ENCODE results near the gene THADA. TPM values are rescaled to one million over a fixed set of nuclear protein-coding genes. Genes with fewer than 3 reads are reported as not detected.
A peak's percentile ranks its signal among the peaks of the same experiment; 100 is the strongest.

Gene THADA
- total and polyA plus RNA-seq, 3 experiments from 2014 or later = 12.2 to 48.7 (median 45.8) TPM

GRCh38 chr2:43346602-43347567 lies 249.0 kb downstream of the THADA start:
- Mint-ChIP-seq H3K9me3 (no peaks in the 10 kb centered on the region), H3K27ac (peak overlapping the region in 2 of 8 donors; percentile 35 to 56), H3K36me3 (peaks cover 6 to 54% (median 16%) of the 10 kb centered on the region in 3 donors)

GRCh38 chr2:43345872-43346271 lies 250.0 kb downstream of the THADA start:
- Histone ChIP-seq H3K36me3 (ENCODE audit: insufficient read depth, low read length) (no peaks in the 10 kb centered on the region), H3K27ac (ENCODE audit: low read depth, low read length) (no peak overlapping the region), H3K9me3 (ENCODE audit: low read length) (no peaks in the 10 kb centered on the region), H3K4me1 (ENCODE audit: insufficient read depth, low read length) (no peaks in the 10 kb centered on the region), H3K27me3 (ENCODE audit: insufficient read depth, low read length, poor library complexity, severe bottlenecking) (no peaks in the 10 kb centered on the region), H3K4me3 (ENCODE audit: low read length) (no peak overlapping the region)
- peaks cover 6 to 60% (median 19%) of the 10 kb centered on the region in 3 donors for H3K36me3 Mint-ChIP-seq
- no peaks in the 10 kb centered on the region for H3K9me3 Mint-ChIP-seq
- H3K27me3 Mint-ChIP-seq = no peaks in the 10 kb centered on the region
- DNase-seq = no peak
- POLR2A ChIA-PET = no interaction called here
- H3K4me3 Mint-ChIP-seq = no peak overlapping the region
- H3K4me1 Mint-ChIP-seq = peaks cover 0 to 4% (median 0%) of the 10 kb centered on the region in 3 donors
- peak overlapping the region in 1 of 8 donors; percentile 18 for H3K27ac Mint-ChIP-seq
- CTCF ChIA-PET = no interaction called here

More at GRCh38 chr2:43346602-43347567, 249.0 kb downstream of the THADA start:
- POLR2A ChIA-PET = no interaction called here
- no peaks in the 10 kb centered on the region for H3K36me3 ChIP-seq (ENCODE audit: insufficient read depth, low read length)
- H3K4me1 Mint-ChIP-seq = peaks cover 0 to 4% (median 0%) of the 10 kb centered on the region in 3 donors
- no peaks in the 10 kb centered on the region for H3K4me1 ChIP-seq (ENCODE audit: insufficient read depth, low read length)
- H3K4me3 ChIP-seq (ENCODE audit: low read length) = no peak overlapping the region
- no peaks in the 10 kb centered on the region for H3K27me3 ChIP-seq (ENCODE audit: insufficient read depth, low read length, poor library complexity, severe bottlenecking)
- no peak for DNase-seq
- H3K4me3 Mint-ChIP-seq = no peak overlapping the region
- no peak overlapping the region for H3K27ac ChIP-seq (ENCODE audit: low read depth, low read length)
- H3K9me3 ChIP-seq (ENCODE audit: low read length) = no peaks in the 10 kb centered on the region
- no peaks in the 10 kb centered on the region for H3K27me3 Mint-ChIP-seq
- CTCF ChIA-PET = no interaction called here

GRCh38 chr2:43345391-43345813 lies 250.4 kb downstream of the THADA start:
- H3K4me3 ChIP-seq (ENCODE audit: low read length) = no peak overlapping the region

GRCh38 chr2:43344868-43345373 lies 250.9 kb downstream of the THADA start:
- H3K36me3 Mint-ChIP-seq = peaks cover 6 to 62% (median 26%) of the 10 kb centered on the region in 3 donors
- Histone ChIP-seq H3K9me3 (ENCODE audit: low read length) (no peaks in the 10 kb centered on the region), H3K4me1 (ENCODE audit: insufficient read depth, low read length) (no peaks in the 10 kb centered on the region), H3K27ac (ENCODE audit: low read depth, low read length) (no peak overlapping the region), H3K27me3 (ENCODE audit: insufficient read depth, low read length, poor library complexity, severe bottlenecking) (no peaks in the 10 kb centered on the region), H3K36me3 (ENCODE audit: insufficient read depth, low read length) (no peaks in the 10 kb centered on the region), H3K4me3 (ENCODE audit: low read length) (no peak overlapping the region)
- H3K4me3 Mint-ChIP-seq = no peak overlapping the region
- H3K4me1 Mint-ChIP-seq = peaks cover 0 to 4% (median 0%) of the 10 kb centered on the region in 3 donors
- no peak for DNase-seq
- POLR2A ChIA-PET = no interaction called here
- no peaks in the 10 kb centered on the region for H3K27me3 Mint-ChIP-seq
- CTCF ChIA-PET = no interaction called here
- no peaks in the 10 kb centered on the region for H3K9me3 Mint-ChIP-seq
- H3K27ac Mint-ChIP-seq = peak overlapping the region in 2 of 8 donors; percentile 4 to 43

More at GRCh38 chr2:43345391-43345813, 250.4 kb downstream of the THADA start:
- Histone ChIP-seq H3K9me3 (ENCODE audit: low read length) (no peaks in the 10 kb centered on the region), H3K4me1 (ENCODE audit: insufficient read depth, low read length) (no peaks in the 10 kb centered on the region), H3K27me3 (ENCODE audit: insufficient read depth, low read length, poor library complexity, severe bottlenecking) (no peaks in the 10 kb centered on the region), H3K36me3 (ENCODE audit: insufficient read depth, low read length) (no peaks in the 10 kb centered on the region), H3K27ac (ENCODE audit: low read depth, low read length) (no peak overlapping the region)
- POLR2A ChIA-PET = no interaction called here
- no peak for DNase-seq
- peaks cover 6 to 64% (median 23%) of the 10 kb centered on the region in 3 donors for H3K36me3 Mint-ChIP-seq
- H3K4me3 Mint-ChIP-seq = no peak overlapping the region
- CTCF ChIA-PET = no interaction called here
- H3K4me1 Mint-ChIP-seq = peaks cover 0 to 4% (median 0%) of the 10 kb centered on the region in 3 donors
- H3K27me3 Mint-ChIP-seq = no peaks in the 10 kb centered on the region
- H3K27ac Mint-ChIP-seq = no peak overlapping the region
- no peaks in the 10 kb centered on the region for H3K9me3 Mint-ChIP-seq

- H3K4me1 ChIP-seq (ENCODE audit: insufficient read depth, low read length) = no peaks in the 10 kb centered on the region
- H3K27me3 ChIP-seq (ENCODE audit: insufficient read depth, low read length, poor library complexity, severe bottlenecking) = no peaks in the 10 kb centered on the region
- peak overlapping the region in 1 of 8 donors; percentile 18 for H3K27ac Mint-ChIP-seq
- ChIA-PET POLR2A (no interaction called here), CTCF (no interaction called here)
- H3K36me3 Mint-ChIP-seq = peaks cover 10 to 64% (median 27%) of the 10 kb centered on the region in 3 donors
- peaks cover 0 to 4% (median 0%) of the 10 kb centered on the region in 3 donors for H3K4me1 Mint-ChIP-seq
- no peak overlapping the region for H3K4me3 ChIP-seq (ENCODE audit: low read length)
- no peak overlapping the region for H3K4me3 Mint-ChIP-seq
- H3K9me3 ChIP-seq (ENCODE audit: low read length) = no peaks in the 10 kb centered on the region
- no peak overlapping the region for H3K27ac ChIP-seq (ENCODE audit: low read depth, low read length)
- no peaks in the 10 kb centered on the region for H3K27me3 Mint-ChIP-seq
- DNase-seq = no peak
- no peaks in the 10 kb centered on the region for H3K9me3 Mint-ChIP-seq
- no peaks in the 10 kb centered on the region for H3K36me3 ChIP-seq (ENCODE audit: insufficient read depth, low read length)
Observed at GRCh38 chr2:43343573-43344304, 252.1 kb downstream of the THADA start.

- H3K4me1 Mint-ChIP-seq = peaks cover 0 to 8% (median 0%) of the 10 kb centered on the region in 3 donors
Observed at GRCh38 chr2:43341959-43342757, 253.7 kb downstream of the THADA start.

GRCh38 chr2:43340945-43341356 lies 254.9 kb downstream of the THADA start:
- no peak overlapping the region for H3K4me3 Mint-ChIP-seq
- no peaks in the 10 kb centered on the region for H3K9me3 Mint-ChIP-seq
- H3K36me3 Mint-ChIP-seq = peaks cover 10 to 70% (median 29%) of the 10 kb centered on the region in 3 donors
- no peaks in the 10 kb centered on the region for H3K27me3 ChIP-seq (ENCODE audit: insufficient read depth, low read length, poor library complexity, severe bottlenecking)
- H3K4me1 ChIP-seq (ENCODE audit: insufficient read depth, low read length) = no peaks in the 10 kb centered on the region
- peak overlapping the region in 1 of 8 donors; percentile 7 for H3K27ac Mint-ChIP-seq
- DNase-seq = no peak
- POLR2A ChIA-PET = no interaction called here
- CTCF ChIA-PET = no interaction called here
- H3K9me3 ChIP-seq (ENCODE audit: low read length) = no peaks in the 10 kb centered on the region
- no peak overlapping the region for H3K27ac ChIP-seq (ENCODE audit: low read depth, low read length)
- no peak overlapping the region for H3K4me3 ChIP-seq (ENCODE audit: low read length)
- peaks cover 0 to 8% (median 1%) of the 10 kb centered on the region in 3 donors for H3K4me1 Mint-ChIP-seq
- no peaks in the 10 kb centered on the region for H3K36me3 ChIP-seq (ENCODE audit: insufficient read depth, low read length)
- no peaks in the 10 kb centered on the region for H3K27me3 Mint-ChIP-seq

More at GRCh38 chr2:43341959-43342757, 253.7 kb downstream of the THADA start:
- Histone ChIP-seq H3K9me3 (ENCODE audit: low read length) (no peaks in the 10 kb centered on the region), H3K4me3 (ENCODE audit: low read length) (no peak overlapping the region), H3K27me3 (ENCODE audit: insufficient read depth, low read length, poor library complexity, severe bottlenecking) (no peaks in the 10 kb centered on the region), H3K27ac (ENCODE audit: low read depth, low read length) (no peak overlapping the region), H3K4me1 (ENCODE audit: insufficient read depth, low read length) (no peaks in the 10 kb centered on the region), H3K36me3 (ENCODE audit: insufficient read depth, low read length) (no peaks in the 10 kb centered on the region)
- DNase-seq = no peak
- no peaks in the 10 kb centered on the region for H3K9me3 Mint-ChIP-seq
- no peaks in the 10 kb centered on the region for H3K27me3 Mint-ChIP-seq
- H3K27ac Mint-ChIP-seq = peak overlapping the region in 1 of 8 donors; percentile 26
- ChIA-PET POLR2A (no interaction called here), CTCF (no interaction called here)
- no peak overlapping the region for H3K4me3 Mint-ChIP-seq
- H3K36me3 Mint-ChIP-seq = peaks cover 10 to 67% (median 30%) of the 10 kb centered on the region in 3 donors

Data from CD8-positive, alpha-beta memory T cell (primary cell).